ENCODE measurements around the gene POLR1C.
"Not testable (repeated sequence)": the region's sequence is repeated elsewhere in the genome, so short reads cannot be mapped to it uniquely, and the experiment has no call there.

POLR1C gene

GRCh38 chr6:43516697-43517504, at the start of gene POLR1C, which contains the start of gene YIPF3:
TSS of gene POLR1C (plus strand) at chr6:43517089. CDS start at chr6:43517110, 21 bp downstream.
TSS of gene YIPF3 (minus strand) at chr6:43516926. CDS start at chr6:43516807, 119 bp downstream.
- DNase-seq: peak; percentile 94

- not testable (repeated sequence) for DNase-seq
These were observed 49.6 kb upstream of the POLR1C start for GRCh38 chr6:43467265-43467664.

GRCh38 chr6:43467752-43468151, 49.1 kb upstream of the POLR1C start:
- no peak for DNase-seq

GRCh38 chr6:43468240-43468639, 48.6 kb upstream of the POLR1C start:
- no peak for DNase-seq

GRCh38 chr6:43468748-43469681, 47.9 kb upstream of the POLR1C start:
- no peak for DNase-seq

GRCh38 chr6:43469947-43470346, 46.9 kb upstream of the POLR1C start:
- no peak for DNase-seq

- DNase-seq: no peak
These were observed 45.5 kb upstream of the POLR1C start for GRCh38 chr6:43471399-43471798.

GRCh38 chr6:43472515-43472914, 44.4 kb upstream of the POLR1C start:
- DNase-seq: no peak

- no peak for DNase-seq
These were observed 41.4 kb upstream of the POLR1C start for GRCh38 chr6:43475516-43475915.

- DNase-seq: no peak
These were observed 40.1 kb upstream of the POLR1C start for GRCh38 chr6:43476746-43477145.

GRCh38 chr6:43477235-43478007, 39.5 kb upstream of the POLR1C start, which contains the start of gene TJAP1:
TSS of gene TJAP1 (plus strand) at chr6:43477570. CDS start at chr6:43499002, 21,432 bp downstream.
- peak; percentile 72 for DNase-seq

GRCh38 chr6:43478008-43478372, 38.9 kb upstream of the POLR1C start:
- DNase-seq: no peak

GRCh38 chr6:43481075-43481474, 35.8 kb upstream of the POLR1C start:
- DNase-seq: no peak

- no peak for DNase-seq
These were observed 35.2 kb upstream of the POLR1C start for GRCh38 chr6:43481591-43482236.

GRCh38 chr6:43488667-43489276, 28.1 kb upstream of the POLR1C start:
- DNase-seq: no peak

GRCh38 chr6:43489277-43490072, 27.4 kb upstream of the POLR1C start:
- DNase-seq: no peak

- DNase-seq: no peak
These were observed 26.4 kb upstream of the POLR1C start for GRCh38 chr6:43490523-43490939.

GRCh38 chr6:43491750-43492661, 24.9 kb upstream of the POLR1C start:
- no peak for DNase-seq

GRCh38 chr6:43492673-43493072, 24.2 kb upstream of the POLR1C start:
- no peak for DNase-seq

GRCh38 chr6:43493230-43493629, 23.7 kb upstream of the POLR1C start:
- DNase-seq: no peak
